Measurements from ENCODE around the gene CHCHD6. TPM values are rescaled to one million over a fixed set of nuclear protein-coding genes. Genes with fewer than 3 reads are reported as not detected.

Gene CHCHD6
- total RNA-seq, 1 experiment from 2014 or later, result 36.3 TPM

DNA sequence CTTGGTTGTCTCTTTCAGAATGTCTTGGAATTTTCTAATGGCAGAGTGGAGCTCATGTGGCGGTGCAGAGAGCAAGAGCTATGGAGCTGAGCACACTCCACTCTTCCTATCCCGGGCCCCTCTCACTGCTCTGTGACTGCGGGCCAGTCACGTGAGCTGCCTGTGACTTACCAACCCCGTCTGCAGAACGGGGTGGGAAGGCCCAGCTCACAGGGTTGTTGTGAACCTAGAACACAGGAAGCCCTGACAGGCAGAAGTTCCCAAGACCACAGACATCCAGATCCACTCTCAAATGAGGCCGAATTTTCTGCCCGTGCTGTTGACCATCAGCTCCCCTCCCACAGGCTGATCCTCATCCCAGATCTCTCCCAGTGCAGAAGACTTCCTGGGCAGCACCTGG, 243.4 kb downstream of the CHCHD6 start:
- Histone ChIP-seq H3K9me2 (ENCODE audit: insufficient read depth) (no peaks in the 10 kb centered on the region), H2AFZ (ENCODE audit: low read depth, low read length, poor library complexity, severe bottlenecking) (no peak overlapping the region), H3K4me1 (ENCODE audit: control insufficient read depth in 1 of 2, insufficient read depth in 2 of 2, low read length in 2 of 2) (no peaks in the 10 kb centered on the region), H3K9ac (ENCODE audit: low read length) (no peak overlapping the region), H3K36me3 (ENCODE audit: control insufficient read depth in 1 of 2, insufficient read depth in 2 of 2, low read length in 2 of 2) (no peaks in the 10 kb centered on the region), H3K27me3 (ENCODE audit: insufficient read depth, low read length) (no peaks in the 10 kb centered on the region), H3K9me3 (ENCODE audit: control insufficient read depth in 1 of 2, insufficient read depth in 1 of 2, low read depth in 1 of 2, low read length in 2 of 2) (no peaks in the 10 kb centered on the region), H3K4me2 (ENCODE audit: low read length) (no peak overlapping the region), H3K79me2 (ENCODE audit: insufficient read depth, low read length) (no peaks in the 10 kb centered on the region), H4K20me1 (ENCODE audit: insufficient read depth) (no peaks in the 10 kb centered on the region), H3K27ac (ENCODE audit: low read depth, low read length) (no peak overlapping the region), H3K4me3 (replicated peaks in 1 of 2; ENCODE audit: low read depth in 1 of 2, low read length in 2 of 2) (no peak overlapping the region)
- intact Hi-C loops (cut with micrococcal nuclease), result no loop called here
- no peak for ATAC-seq
- TF ChIP-seq REST (IDR thresholded peaks at IDR 0.05; ENCODE audit: low read depth), result no peak
- no peak for TF ChIP-seq JUND (IDR thresholded peaks at IDR 0.05)
- TF ChIP-seq, protein P1, sequence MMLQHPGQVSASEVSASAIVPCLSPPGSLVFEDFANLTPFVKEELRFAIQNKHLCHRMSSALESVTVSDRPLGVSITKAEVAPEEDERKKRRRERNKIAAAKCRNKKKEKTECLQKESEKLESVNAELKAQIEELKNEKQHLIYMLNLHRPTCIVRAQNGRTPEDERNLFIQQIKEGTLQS (IDR thresholded peaks at IDR 0.05), result no peak
- no peak for TF ChIP-seq RAD21 (IDR thresholded peaks at IDR 0.05; ENCODE audit: low read depth)
- no peak for TF ChIP-seq YY1 (IDR thresholded peaks at IDR 0.05; ENCODE audit: extremely low read depth, insufficient replicate concordance, low read depth, low read length)
- TF ChIP-seq CEBPB (IDR thresholded peaks at IDR 0.05; ENCODE audit: low read depth), result no peak
- TF ChIP-seq FOSL1 (IDR thresholded peaks at IDR 0.05; ENCODE audit: low read depth), result no peak
- TF ChIP-seq EZH2phosphoT487 (IDR thresholded peaks at IDR 0.05; ENCODE audit: borderline replicate concordance), result no peak
- TF ChIP-seq, protein P2, sequence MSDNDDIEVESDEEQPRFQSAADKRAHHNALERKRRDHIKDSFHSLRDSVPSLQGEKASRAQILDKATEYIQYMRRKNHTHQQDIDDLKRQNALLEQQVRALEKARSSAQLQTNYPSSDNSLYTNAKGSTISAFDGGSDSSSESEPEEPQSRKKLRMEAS (IDR thresholded peaks at IDR 0.05), result no peak
- TF ChIP-seq POLR2AphosphoS5 (IDR thresholded peaks at IDR 0.05; ENCODE audit: low read depth, low read length), result no peak
- no peak for TF ChIP-seq POLR2A (IDR thresholded peaks at IDR 0.05; ENCODE audit: borderline replicate concordance, extremely low read depth, insufficient read depth, insufficient read length)
- no peak for TF ChIP-seq EZH2 (IDR thresholded peaks at IDR 0.05)
- no peak for TF ChIP-seq SRF (IDR thresholded peaks at IDR 0.05; ENCODE audit: low read depth)
- TF ChIP-seq, protein P3, sequence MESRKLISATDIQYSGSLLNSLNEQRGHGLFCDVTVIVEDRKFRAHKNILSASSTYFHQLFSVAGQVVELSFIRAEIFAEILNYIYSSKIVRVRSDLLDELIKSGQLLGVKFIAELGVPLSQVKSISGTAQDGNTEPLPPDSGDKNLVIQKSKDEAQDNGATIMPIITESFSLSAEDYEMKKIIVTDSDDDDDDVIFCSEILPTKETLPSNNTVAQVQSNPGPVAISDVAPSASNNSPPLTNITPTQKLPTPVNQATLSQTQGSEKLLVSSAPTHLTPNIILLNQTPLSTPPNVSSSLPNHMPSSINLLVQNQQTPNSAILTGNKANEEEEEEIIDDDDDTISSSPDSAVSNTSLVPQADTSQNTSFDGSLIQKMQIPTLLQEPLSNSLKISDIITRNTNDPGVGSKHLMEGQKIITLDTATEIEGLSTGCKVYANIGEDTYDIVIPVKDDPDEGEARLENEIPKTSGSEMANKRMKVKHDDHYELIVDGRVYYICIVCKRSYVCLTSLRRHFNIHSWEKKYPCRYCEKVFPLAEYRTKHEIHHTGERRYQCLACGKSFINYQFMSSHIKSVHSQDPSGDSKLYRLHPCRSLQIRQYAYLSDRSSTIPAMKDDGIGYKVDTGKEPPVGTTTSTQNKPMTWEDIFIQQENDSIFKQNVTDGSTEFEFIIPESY (IDR thresholded peaks at IDR 0.05; ENCODE audit: extremely low read depth, insufficient replicate concordance, low read length), result no peak
- no peak for DNase-seq (ENCODE audit: low read depth, low spot score)
- POLR2A ChIA-PET, result no interaction called here
- no TSS peak for BruUV-seq (replicated peaks)
- CTCF ChIA-PET, result no interaction called here
- RAD21 ChIA-PET (ENCODE audit: low non-redundant PET in 1 of 2, low total read pairs in 2 of 2, uncharacterized antibody in 2 of 2, unreplicated experiment in 2 of 2), result no interaction called here

Measured in HCT116 (cell line).